HTERT RPE-1 (cell line): ENCODE results near the gene ARFGAP3.

ENCODE experiments used
- in situ Hi-C: fragments of 300-500 bp; cut with MboI; formaldehyde crosslinking; loops from 4 replicates; pipeline ENCODE4 v1.14.3; 2020; ENCODE audit warnings: low sequenced_read_pairs

The ARFGAP3 gene

GRCh38 chr22:42856865-42857704 lies at the start of gene ARFGAP3:
Gene ARFGAP3, minus strand, starts transcription at chr22:42857273. Its CDS starts 91 bp downstream, at chr22:42857182.
- in situ Hi-C loops: no loop called here

- in situ Hi-C loops: no loop called here
These were observed 48.7 kb upstream of the ARFGAP3 start for GRCh38 chr22:42905702-42906183.

GRCh38 chr22:42905217-42905616 lies 48.1 kb upstream of the ARFGAP3 start:
- in situ Hi-C loops: no loop called here

GRCh38 chr22:42904050-42904449 lies 47.0 kb upstream of the ARFGAP3 start:
- in situ Hi-C loops: no loop called here

- in situ Hi-C loops: no loop called here
These were observed 45.9 kb upstream of the ARFGAP3 start for GRCh38 chr22:42902875-42903510.

- in situ Hi-C loops: no loop called here
These were observed 44.9 kb upstream of the ARFGAP3 start for GRCh38 chr22:42901790-42902508.

GRCh38 chr22:42897960-42898359 lies 40.9 kb upstream of the ARFGAP3 start:
- in situ Hi-C loops: no loop called here

- in situ Hi-C loops: no loop called here
These were observed 38.5 kb upstream of the ARFGAP3 start for GRCh38 chr22:42895541-42895981.

GRCh38 chr22:42895087-42895486 lies 38.0 kb upstream of the ARFGAP3 start:
- in situ Hi-C loops: no loop called here

GRCh38 chr22:42893371-42894150 lies 36.5 kb upstream of the ARFGAP3 start:
- in situ Hi-C loops: no loop called here

- in situ Hi-C loops: no loop called here
These were observed 35.7 kb upstream of the ARFGAP3 start for GRCh38 chr22:42892571-42893316.

GRCh38 chr22:42892156-42892555 lies 35.1 kb upstream of the ARFGAP3 start:
- in situ Hi-C loops: no loop called here

- in situ Hi-C loops: no loop called here
These were observed 34.6 kb upstream of the ARFGAP3 start for GRCh38 chr22:42891696-42892095.

- in situ Hi-C loops: no loop called here
These were observed 33.9 kb upstream of the ARFGAP3 start for GRCh38 chr22:42891008-42891407.

GRCh38 chr22:42889304-42889703 lies 32.2 kb upstream of the ARFGAP3 start:
- in situ Hi-C loops: no loop called here

GRCh38 chr22:42887523-42888507 lies 30.7 kb upstream of the ARFGAP3 start:
- in situ Hi-C loops: no loop called here

GRCh38 chr22:42887120-42887519 lies 30.0 kb upstream of the ARFGAP3 start:
- in situ Hi-C loops: no loop called here

GRCh38 chr22:42885446-42885845 lies 28.4 kb upstream of the ARFGAP3 start:
- in situ Hi-C loops: no loop called here
